Measurements from ENCODE around the gene CBARP. TPM values are rescaled to one million over a fixed set of nuclear protein-coding genes. Genes with fewer than 3 reads are reported as not detected.

Gene CBARP
- total and polyA plus RNA-seq, 2 donors (not counting 3 experiments of a cell fraction or from before 2014, with no cell fraction given), result 3.5 to 9.2 TPM

DNA sequence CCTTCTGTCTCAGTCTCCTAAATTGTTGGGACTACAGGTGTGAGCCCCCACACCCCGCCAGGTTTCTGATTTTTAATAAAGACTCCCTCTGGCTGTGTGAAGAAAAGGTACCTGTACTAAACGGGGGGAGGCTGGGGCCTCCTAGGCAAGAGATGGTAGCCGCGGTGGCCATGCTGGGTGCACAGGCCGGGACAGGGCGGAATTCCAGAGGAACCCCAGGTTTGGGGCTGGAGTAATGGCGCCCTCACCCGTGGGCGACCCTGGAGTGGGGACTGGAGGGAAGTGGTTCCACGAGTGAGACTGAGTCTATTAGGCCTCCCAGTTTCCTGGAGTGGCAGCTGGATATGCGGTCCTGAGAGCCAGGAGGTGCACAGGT is 1.6 kb upstream of the CBARP start:
- H3K4me2 ChIP-seq (ENCODE audit: insufficient read depth, low read length), result no peak overlapping the region
- no peaks in the 10 kb centered on the region for H4K20me1 ChIP-seq (replicated peaks; ENCODE audit: control insufficient read depth, extremely low read depth, insufficient read depth, low read length)
- TF ChIP-seq, protein P1, sequence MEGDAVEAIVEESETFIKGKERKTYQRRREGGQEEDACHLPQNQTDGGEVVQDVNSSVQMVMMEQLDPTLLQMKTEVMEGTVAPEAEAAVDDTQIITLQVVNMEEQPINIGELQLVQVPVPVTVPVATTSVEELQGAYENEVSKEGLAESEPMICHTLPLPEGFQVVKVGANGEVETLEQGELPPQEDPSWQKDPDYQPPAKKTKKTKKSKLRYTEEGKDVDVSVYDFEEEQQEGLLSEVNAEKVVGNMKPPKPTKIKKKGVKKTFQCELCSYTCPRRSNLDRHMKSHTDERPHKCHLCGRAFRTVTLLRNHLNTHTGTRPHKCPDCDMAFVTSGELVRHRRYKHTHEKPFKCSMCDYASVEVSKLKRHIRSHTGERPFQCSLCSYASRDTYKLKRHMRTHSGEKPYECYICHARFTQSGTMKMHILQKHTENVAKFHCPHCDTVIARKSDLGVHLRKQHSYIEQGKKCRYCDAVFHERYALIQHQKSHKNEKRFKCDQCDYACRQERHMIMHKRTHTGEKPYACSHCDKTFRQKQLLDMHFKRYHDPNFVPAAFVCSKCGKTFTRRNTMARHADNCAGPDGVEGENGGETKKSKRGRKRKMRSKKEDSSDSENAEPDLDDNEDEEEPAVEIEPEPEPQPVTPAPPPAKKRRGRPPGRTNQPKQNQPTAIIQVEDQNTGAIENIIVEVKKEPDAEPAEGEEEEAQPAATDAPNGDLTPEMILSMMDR (IDR thresholded peaks at IDR 0.05; ENCODE audit: extremely low read depth in 1 of 2, insufficient read depth in 1 of 2, low read depth in 1 of 2, low read length in 2 of 2), result no peak
- no peak for TF ChIP-seq GATA2 (IDR thresholded peaks at IDR 0.05; ENCODE audit: insufficient read depth, insufficient read length, low read depth, low read length)
- no peak for TF ChIP-seq EZH2 (IDR thresholded peaks at IDR 0.05; ENCODE audit: borderline replicate concordance, low read depth, low read length, severe bottlenecking)
- TF ChIP-seq, protein P2, sequence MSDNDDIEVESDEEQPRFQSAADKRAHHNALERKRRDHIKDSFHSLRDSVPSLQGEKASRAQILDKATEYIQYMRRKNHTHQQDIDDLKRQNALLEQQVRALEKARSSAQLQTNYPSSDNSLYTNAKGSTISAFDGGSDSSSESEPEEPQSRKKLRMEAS (IDR thresholded peaks at IDR 0.05; ENCODE audit: insufficient read depth, insufficient read length), result no peak
- TF ChIP-seq POLR2A (IDR thresholded peaks at IDR 0.05; ENCODE audit: low read depth, low read length), result no peak
- TF ChIP-seq MYC (IDR thresholded peaks at IDR 0.05; ENCODE audit: low read depth, low read length), result no peak
- TF ChIP-seq POLR2AphosphoS5 (IDR thresholded peaks at IDR 0.05; ENCODE audit: insufficient read depth, low read depth, low read length), result no peak
- TF ChIP-seq JUN (IDR thresholded peaks at IDR 0.05; ENCODE audit: borderline replicate concordance, insufficient read depth, insufficient read length, low read depth), result no peak
- no peak for TF ChIP-seq FOS (IDR thresholded peaks at IDR 0.05; ENCODE audit: borderline replicate concordance, insufficient read depth, low read length)
- peaks cover 13% of the 10 kb centered on the region for H3K79me2 ChIP-seq (ENCODE audit: control insufficient read depth, insufficient read depth, low read length)
- no peak for FAIRE-seq
- ChIA-PET POLR2A (no interaction called here), CTCF (interaction anchor here (1.2 kb wide), 1 partner anchor 17 kb away, joined by 5 read pairs; no protein-coding TSS in a partner anchor)
- no peaks in the 10 kb centered on the region for H3K27me3 ChIP-seq (ENCODE audit: control insufficient read depth in 2 of 2, insufficient read depth in 2 of 2, low read length in 2 of 2)
- H3K4me3 ChIP-seq (replicated peaks in 1 of 3; ENCODE audit: insufficient read depth in 1 of 3, low read depth in 1 of 3, low read length in 3 of 3), result no peak overlapping the region
- no peak overlapping the region for H3K9ac ChIP-seq (replicated peaks; ENCODE audit: extremely low read depth, insufficient read depth, low read length)
- no peaks in the 10 kb centered on the region for H3K9me3 ChIP-seq (replicated peaks; ENCODE audit: control insufficient read depth, insufficient read depth, low read length)
- H3K9me1 ChIP-seq (replicated peaks; ENCODE audit: control insufficient read depth, extremely low read depth, insufficient read depth, low read length), result no peaks in the 10 kb centered on the region
- peaks cover 0 to 9% of the 10 kb centered on the region in 2 experiments for H3K36me3 ChIP-seq (ENCODE audit: control insufficient read depth in 2 of 2, extremely low read depth in 1 of 2, insufficient read depth in 2 of 2, low read length in 2 of 2)
- intact Hi-C loops (cut with micrococcal nuclease), result no loop called here
- no TSS peak for BruUV-seq (replicated peaks)
- no peak for DNase-seq (ENCODE audit: low read depth, low spot score)
- H2AFZ ChIP-seq (ENCODE audit: low read depth, low read length), result no peak overlapping the region
- H3K4me1 ChIP-seq (ENCODE audit: control insufficient read depth, extremely low read depth, insufficient read depth, low read length), result peaks cover 9% of the 10 kb centered on the region
- no peak overlapping the region for H3K27ac ChIP-seq (ENCODE audit: insufficient read depth, low read depth, low read length)
- dilution Hi-C loops (cut with MboI; ENCODE audit: extremely low pct_ligation_motif_present, low sequenced_read_pairs), result no loop called here
